HG03108 (cell line): ENCODE measurements around the gene PRDM16.

Experiments used
- ATAC-seq: cut with Tn5 transposase; IDR thresholded peaks from one replicate; pipeline ENCODE4 v1.9.1; 2021; ENCODE audit warnings: moderate library complexity; ENCODE audit not compliant: unreplicated experiment

The PRDM16 gene

DNA sequence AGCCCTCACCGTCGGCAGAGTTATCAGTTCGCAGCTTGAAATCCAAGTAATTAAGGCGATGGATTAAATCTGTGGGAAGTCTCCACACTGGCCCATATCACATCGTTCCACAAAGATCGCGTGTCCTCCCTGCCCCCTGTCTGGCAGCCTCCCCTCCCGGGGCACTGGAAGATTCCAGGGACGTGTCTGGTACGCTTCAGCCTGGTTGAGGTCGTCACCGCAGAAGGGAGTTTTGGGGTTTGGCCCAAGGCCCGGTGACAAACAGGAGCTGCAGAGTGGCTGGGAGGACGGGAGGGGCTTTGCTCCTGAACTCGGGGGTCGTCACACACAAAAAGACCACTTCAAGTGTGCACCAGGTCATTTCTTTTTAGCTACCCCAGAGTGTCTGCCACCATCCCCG is 51.1 kb downstream of the PRDM16 start:
- ATAC-seq: no peak

GRCh38 chr1:3120994-3121393 is 52.0 kb downstream of the PRDM16 start:
- ATAC-seq: no peak

DNA sequence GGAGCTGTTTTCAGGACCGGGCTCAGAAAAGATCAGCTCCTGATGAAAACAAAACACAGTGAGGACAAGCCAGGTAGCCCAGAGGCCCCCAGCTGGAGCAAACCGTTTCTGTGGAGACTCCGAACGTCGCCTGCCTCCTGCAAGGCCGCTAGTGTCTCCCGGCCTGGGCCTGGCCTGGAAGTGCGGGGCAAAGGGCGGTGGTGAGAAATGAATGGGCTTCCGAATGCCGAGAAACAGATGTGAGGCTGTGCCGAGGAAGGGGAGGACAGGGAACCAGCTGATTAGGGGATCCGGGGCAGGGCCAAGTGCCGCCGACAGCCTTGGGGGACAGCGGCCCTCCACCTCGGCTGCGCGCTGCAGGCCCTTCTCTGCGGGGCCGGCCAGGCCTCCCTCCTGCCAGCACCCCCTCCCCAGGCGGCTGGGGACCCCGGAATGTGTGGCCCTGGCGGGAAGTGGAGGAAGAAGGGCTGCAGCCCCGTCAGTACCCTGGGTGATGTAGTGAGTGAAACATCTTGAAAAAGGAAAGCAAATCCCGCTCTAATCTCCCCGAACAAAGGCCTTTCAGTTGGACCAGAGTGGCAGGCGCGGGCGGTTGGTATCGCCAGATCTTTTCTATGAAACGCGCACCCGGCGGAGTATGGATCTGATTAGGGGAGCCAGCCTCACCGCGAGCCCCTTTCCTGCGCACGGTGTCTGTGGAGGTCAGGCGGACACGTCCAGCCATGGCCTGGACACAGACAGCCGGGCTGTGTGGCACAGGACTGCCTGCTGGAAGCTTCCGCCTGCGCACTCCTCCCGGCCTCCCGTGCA is 52.6 kb downstream of the PRDM16 start:
- no peak for ATAC-seq

GRCh38 chr1:3122311-3122710 is 53.3 kb downstream of the PRDM16 start:
- ATAC-seq: no peak

DNA sequence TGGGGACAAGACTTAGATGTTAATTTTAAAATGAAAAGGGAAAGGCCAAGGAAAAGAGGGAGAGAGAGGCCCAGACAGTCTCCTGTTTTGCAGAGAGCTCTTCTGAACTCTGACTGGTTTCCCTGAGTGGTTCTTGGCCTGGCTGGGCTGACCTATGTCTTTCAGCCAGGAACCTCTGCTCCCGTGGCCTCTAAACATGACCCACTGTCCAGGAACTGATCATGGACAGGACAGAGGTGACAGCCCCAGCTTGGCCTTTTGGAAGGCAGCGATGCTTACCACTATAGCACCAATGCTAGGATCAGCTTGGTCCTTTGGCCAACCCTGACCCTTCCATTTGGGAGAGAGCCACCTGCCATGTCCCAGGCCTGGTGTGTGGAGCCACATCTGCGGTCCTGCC is 55.2 kb downstream of the PRDM16 start:
- ATAC-seq: no peak

DNA sequence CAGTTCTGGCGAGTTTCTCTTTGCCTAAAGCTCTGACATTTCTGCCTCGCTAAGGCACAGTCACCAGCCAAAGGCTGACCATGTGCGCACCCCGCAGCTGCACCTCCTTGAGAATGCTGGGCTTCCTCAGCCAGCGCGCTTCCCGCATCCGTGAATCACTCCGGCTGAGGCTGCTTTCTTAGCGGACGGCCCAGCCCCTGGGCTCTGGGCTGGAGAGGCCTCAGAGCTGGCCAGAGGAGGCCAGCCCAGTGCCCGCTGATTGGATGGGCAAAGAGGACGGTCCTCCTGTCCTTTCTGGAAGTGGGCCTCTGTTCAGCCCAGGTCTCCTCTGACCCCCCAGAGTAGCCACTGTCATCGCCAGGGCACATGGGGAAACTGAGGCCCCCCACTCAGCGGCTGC is 56.1 kb downstream of the PRDM16 start:
- no peak for ATAC-seq

- ATAC-seq: no peak
Observed at GRCh38 chr1:3125546-3126368, 56.8 kb downstream of the PRDM16 start.

GRCh38 chr1:3126756-3127678 is 58.0 kb downstream of the PRDM16 start:
- no peak for ATAC-seq

- no peak for ATAC-seq
Observed at GRCh38 chr1:3127738-3128137, 58.7 kb downstream of the PRDM16 start.

GRCh38 chr1:3128431-3129132 is 59.6 kb downstream of the PRDM16 start:
- no peak for ATAC-seq

DNA sequence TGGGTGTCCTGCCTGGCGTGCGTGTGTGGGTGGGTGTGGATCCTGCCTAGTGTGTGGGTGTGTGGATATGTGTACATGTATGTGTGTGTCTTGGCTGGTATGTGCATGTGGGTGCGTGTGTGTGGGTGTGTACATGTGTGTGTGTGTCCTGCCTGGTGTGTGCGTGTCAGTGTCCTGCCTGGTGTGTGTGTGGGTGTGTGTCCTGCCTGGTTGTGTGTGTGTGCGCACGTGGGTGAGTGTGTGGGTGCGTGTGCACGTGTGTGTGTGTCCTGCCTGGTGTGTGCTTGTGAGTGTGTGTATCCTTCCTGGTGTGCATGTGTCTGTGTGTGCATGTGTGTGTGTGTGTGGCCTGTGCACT is 60.1 kb downstream of the PRDM16 start:
- ATAC-seq: no peak

DNA sequence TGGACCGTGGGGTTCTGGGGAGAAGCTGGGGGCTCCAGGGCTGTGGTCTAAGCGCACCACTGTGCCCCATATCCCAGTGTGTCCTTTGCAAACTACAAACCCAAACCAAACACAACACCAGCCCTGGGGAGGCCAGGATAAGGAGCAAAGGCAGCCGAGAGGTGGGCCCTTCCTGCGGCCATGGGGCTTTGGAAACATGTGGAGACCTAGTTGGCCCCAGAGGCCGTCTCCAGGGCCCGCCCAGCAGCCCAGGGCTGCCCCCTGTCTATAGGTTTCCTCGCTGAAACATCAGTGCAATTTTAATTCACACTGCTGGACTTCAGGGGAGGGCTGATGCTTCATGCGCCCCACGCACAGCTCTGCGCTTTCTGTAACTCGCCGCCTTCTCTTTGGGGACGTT is 61.3 kb downstream of the PRDM16 start:
- ATAC-seq: no peak

- ATAC-seq: no peak
Observed at GRCh38 chr1:3132660-3133059, 63.7 kb downstream of the PRDM16 start.

- ATAC-seq: no peak
Observed at GRCh38 chr1:3133686-3134085, 64.7 kb downstream of the PRDM16 start.

- ATAC-seq: no peak
Observed at GRCh38 chr1:3134381-3135072, 65.5 kb downstream of the PRDM16 start.

DNA sequence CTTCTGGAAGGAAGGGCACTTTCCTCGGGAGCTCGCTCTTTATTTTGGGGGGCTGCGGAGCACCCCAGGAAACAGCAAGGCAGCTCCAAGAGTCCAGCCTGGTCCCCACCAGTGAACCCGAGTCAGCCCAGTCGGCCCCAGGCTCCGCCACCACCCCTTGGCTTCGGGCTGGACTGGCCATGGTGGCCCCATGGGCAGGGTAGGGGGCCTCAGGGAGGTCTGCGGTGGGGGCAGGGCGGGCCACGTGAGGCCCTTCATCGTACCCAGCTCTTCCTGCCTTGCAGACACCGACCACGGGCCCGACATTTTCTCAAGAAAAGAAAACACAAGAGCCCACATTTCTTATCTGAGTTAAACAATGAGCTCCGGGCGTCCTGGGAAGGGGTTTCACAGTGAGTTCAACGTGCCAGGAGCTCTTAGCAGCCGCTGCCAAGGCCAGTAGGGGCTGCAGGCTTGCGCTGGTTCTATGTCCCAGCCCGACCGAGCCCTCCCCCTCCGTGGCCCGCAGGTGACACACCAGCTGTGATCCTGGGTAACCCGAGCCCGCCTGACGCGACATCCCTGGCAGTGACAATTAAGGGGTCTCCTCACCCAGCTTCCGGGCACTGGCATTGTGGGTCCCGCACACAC is 66.2 kb downstream of the PRDM16 start:
- ATAC-seq: no peak

GRCh38 chr1:3135744-3136455 is 66.9 kb downstream of the PRDM16 start:
- no peak for ATAC-seq

- no peak for ATAC-seq
Observed at GRCh38 chr1:3136532-3136931, 67.5 kb downstream of the PRDM16 start.
